GM12891 (cell line): ENCODE data around the gene MAGEB10.

Experiments used
- PAX5 ChIP-seq: IDR thresholded peaks from 2 replicates; pipeline ENCODE4 v1.6.1; 2011; ENCODE audit warnings: low read length, moderate library complexity, mild to moderate bottlenecking; ENCODE audit not compliant: insufficient read depth, severe bottlenecking
- POLR2A ChIP-seq: IDR thresholded peaks from 2 replicates; pipeline ENCODE4 v1.6.1; 2011; ENCODE audit warnings: low read depth, low read length, control low read depth
- POLR2AphosphoS5 ChIP-seq: IDR thresholded peaks from 2 replicates; pipeline ENCODE4 v1.6.1; 2011; ENCODE audit warnings: low read depth, low read length, control low read depth
- POU2F2 ChIP-seq: IDR thresholded peaks from 2 replicates; pipeline ENCODE4 v1.6.1; 2011; ENCODE audit warnings: low read depth, mild to moderate bottlenecking, control low read depth, low read length, moderate library complexity
- TAF1 ChIP-seq: IDR thresholded peaks from 2 replicates; pipeline ENCODE4 v1.6.1; 2011; ENCODE audit warnings: low read depth, low read length, control low read depth

GRCh38 chrX:27775984-27776383 is 31.8 kb upstream of the MAGEB10 start:
- no peak for TF ChIP-seq POLR2A
- no peak for TF ChIP-seq PAX5
- no peak for TF ChIP-seq POU2F2
- no peak for TF ChIP-seq TAF1
- no peak for TF ChIP-seq POLR2AphosphoS5
